Measurements from ENCODE around the gene ABCD2. TPM values are rescaled to one million over a fixed set of nuclear protein-coding genes. Genes with fewer than 3 reads are reported as not detected.
"Not testable (repeated sequence)": the region's sequence is repeated elsewhere in the genome, so short reads cannot be mapped to it uniquely, and the experiment has no call there.

ABCD2 gene
- polyA plus RNA-seq, 3 donors, result 0.06 to 0.07 TPM; not detected in 1

- DNase-seq, result no peak
These were observed 6.1 kb downstream of the ABCD2 start for GRCh38 chr12:39613525-39613924.

DNA sequence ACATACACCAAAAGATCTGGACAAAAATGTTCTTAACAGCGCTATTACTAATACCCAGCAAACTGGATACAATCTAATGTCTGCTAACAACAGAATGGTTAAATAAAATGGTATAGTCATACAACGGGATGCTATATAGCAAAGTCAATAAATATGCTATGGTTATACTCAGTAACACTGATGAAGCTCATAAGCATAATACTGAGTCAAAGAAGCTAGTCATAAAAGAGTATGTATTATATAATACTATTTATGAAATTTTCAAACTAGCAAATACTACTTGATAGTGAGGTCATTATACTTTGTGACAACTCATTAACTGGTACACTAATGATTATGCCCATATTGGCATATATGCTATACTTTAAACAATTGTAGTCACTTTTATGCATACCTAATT lies 7.4 kb downstream of the ABCD2 start:
- no peak for DNase-seq

GRCh38 chr12:39611818-39612217 lies 7.8 kb downstream of the ABCD2 start:
- DNase-seq, result no peak

DNA sequence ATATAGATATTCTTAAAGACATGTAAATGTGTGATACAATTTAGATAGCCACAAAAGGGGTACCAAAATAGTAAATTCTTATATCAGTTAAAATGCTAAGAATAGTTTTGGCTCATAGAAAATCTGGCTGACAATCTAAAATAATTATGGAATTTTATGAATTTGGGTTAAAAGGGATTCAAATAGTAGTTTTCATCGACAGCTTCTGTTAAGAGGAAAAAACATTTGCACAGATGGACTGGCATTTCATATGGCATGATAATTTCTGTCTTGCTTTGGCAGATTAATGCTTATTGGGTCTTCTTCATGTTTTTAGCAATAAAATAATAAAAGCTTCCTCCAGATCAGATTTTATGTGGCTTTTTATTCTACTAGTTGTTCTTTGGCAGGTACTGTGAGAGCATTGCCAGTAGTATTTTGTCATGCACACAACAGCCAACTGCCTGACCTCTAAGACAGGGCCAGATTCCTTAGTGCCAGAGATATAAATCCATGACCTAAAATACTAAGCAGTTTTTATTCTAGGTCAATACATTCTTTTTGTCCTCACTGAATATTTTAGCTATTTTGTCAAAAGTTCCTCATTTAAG lies 9.1 kb downstream of the ABCD2 start:
- DNase-seq, result no peak

GRCh38 chr12:39606712-39607423 lies 12.7 kb downstream of the ABCD2 start:
- DNase-seq, result no peak

GRCh38 chr12:39605996-39606395 lies 13.6 kb downstream of the ABCD2 start:
- DNase-seq, result no peak

GRCh38 chr12:39605501-39605900 lies 14.1 kb downstream of the ABCD2 start:
- DNase-seq, result no peak

- no peak for DNase-seq
These were observed 16.5 kb downstream of the ABCD2 start for GRCh38 chr12:39603065-39603464.

- DNase-seq, result not testable (repeated sequence)
These were observed 17.7 kb downstream of the ABCD2 start for GRCh38 chr12:39601951-39602350.

GRCh38 chr12:39595928-39596327 lies 23.7 kb downstream of the ABCD2 start:
- no peak for DNase-seq

DNA sequence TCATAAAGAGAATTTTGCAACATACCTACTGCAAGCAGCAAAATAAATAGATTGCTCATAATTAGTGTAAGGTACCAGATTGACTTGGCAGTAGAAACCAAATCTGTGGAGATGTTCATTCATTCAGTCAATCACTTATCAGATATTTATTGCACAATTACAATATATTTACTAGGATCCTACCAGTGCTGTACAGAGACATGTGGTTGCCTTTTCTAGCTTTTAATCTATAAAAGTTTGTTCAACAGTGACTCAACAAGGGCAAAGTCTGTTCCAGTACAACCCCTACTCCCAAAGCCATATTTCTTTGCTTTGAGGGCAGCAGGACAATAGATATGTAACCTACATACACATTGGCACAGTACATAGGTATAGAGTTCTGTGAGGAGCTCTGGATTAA lies 27.3 kb downstream of the ABCD2 start:
- no peak for DNase-seq

DNA sequence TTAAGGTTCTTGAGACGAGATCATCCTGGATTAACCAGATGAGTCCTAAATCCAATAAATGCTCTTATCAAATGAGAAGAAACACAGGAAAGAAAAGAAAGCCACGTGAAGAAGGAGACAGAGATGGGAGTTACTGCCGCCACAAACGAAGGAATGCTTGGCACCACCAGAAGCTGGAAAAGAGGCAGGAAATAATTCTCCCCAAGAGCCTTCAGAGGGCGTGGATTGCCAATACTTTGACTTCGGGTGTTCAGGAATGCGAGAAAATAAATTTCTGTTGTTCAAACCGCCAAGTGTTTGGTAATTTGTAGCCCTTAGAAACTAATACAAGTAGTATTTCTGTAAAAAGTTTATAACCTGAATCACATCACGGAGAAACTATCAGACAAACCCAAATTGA lies 31.3 kb downstream of the ABCD2 start:
- no peak for DNase-seq

- DNase-seq, result no peak
These were observed 32.4 kb downstream of the ABCD2 start for GRCh38 chr12:39587225-39587624.

DNA sequence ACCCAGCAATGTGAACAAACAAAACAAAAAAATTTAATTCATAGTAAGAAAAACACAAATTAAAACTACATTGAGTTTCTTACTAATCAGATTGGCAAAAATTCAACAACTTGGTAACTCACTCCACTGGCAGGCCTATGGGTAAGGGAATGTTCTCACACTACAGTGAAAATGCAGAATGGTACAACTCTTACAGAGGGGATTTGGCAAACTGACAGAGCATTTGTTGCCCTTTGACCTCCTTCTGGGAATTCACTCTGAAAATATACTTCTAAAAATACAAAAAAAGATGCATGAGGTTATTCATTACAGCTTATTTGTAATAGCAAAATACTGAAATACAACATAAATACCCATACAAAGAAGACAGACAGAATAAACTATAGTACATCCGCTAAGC lies 32.8 kb downstream of the ABCD2 start:
- DNase-seq, result no peak

GRCh38 chr12:39581592-39581991 lies 38.0 kb downstream of the ABCD2 start:
- no peak for DNase-seq

GRCh38 chr12:39575498-39575875 lies 44.1 kb downstream of the ABCD2 start:
- DNase-seq, result no peak

DNA sequence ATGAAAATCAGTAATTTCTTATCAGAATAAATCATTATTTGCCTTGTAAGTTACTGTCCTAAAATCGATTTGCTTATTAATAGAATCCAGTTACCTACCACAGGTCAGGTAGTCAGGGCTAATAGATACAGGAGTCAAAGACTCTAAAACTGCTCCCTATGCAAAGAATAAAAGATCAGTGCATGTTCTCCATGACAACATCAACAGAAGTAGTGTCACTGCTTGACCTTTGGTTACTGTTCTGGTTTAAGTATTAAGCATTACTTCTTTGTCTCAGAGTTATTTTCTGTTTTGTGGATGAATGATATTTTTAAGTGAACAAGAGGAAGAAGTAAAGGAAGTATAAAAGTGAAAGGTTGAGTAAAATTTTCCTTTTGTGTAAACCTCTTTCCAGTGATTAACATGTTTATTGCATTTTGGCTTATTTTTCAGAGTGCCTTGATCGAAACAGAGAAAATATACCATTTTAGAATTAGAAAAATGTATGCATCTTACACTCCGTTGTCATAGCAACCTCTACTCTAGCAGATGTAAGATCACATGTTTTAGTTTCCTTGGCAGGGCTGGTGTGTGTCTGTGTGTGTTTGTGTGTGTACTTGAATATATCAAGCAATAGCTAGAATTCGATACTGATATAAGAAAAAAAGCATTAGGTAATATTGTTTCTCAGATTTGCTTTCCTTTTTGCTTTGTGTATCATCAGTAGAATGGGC lies 44.7 kb downstream of the ABCD2 start:
- no peak for DNase-seq

GRCh38 chr12:39574378-39574777 lies 45.2 kb downstream of the ABCD2 start:
- DNase-seq, result no peak

- DNase-seq, result no peak
These were observed 45.6 kb downstream of the ABCD2 start for GRCh38 chr12:39573971-39574370.

DNA sequence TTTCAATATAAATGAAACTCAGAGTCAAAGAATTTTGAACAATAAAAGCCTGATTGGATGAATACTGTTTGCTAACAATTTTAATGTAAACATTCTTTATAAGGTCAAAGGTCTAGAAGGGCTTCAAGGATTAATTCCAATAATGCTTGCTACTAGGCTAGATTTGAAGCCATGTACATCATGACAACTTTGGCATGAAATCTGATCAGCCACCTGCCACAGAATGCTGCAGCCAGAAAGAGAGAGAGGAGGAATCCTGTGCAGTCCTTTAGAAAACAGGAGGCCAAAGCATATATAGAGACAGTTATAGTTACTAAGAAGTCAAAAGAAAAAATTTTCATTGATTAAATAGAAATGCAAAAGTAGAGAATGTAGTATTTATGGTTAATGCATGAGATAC lies 47.1 kb downstream of the ABCD2 start:
- no peak for DNase-seq

DNA sequence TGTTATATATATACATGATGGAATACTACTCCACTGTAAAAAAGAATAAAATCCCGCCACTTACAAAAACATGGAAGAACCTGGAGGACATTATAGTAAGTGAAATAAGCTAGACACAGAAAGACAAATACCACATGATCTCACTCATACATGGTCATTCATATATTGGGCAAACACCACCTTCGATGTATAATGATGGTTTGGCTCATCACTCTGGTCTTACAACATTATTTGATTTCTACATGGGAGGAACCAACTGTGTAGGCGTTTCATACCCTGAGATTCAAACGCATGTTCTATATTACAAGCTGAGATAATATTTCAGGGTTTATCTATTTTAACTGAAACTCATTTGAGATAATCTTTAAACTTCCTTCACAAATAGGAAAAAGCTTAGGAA lies 48.3 kb downstream of the ABCD2 start:
- DNase-seq, result no peak

DNA sequence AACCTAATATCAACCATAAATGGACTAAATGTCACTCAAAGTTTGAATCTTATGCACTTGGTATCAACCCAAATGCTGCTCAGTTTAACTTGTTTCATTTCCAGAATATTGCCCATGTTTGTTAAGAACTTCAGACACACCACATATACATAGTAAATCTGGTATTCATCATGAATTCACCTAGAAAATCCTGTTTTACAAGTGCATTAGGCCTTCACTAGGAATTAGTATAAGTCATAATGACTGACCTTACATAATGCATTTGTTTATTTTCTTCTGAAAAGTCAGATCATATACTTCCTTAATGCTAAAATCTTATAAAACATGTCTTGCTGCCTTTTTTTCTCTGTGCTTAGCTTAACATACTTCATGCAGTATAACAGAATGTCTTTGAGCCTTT lies 66.1 kb downstream of the ABCD2 start:
- DNase-seq, result no peak

DNA sequence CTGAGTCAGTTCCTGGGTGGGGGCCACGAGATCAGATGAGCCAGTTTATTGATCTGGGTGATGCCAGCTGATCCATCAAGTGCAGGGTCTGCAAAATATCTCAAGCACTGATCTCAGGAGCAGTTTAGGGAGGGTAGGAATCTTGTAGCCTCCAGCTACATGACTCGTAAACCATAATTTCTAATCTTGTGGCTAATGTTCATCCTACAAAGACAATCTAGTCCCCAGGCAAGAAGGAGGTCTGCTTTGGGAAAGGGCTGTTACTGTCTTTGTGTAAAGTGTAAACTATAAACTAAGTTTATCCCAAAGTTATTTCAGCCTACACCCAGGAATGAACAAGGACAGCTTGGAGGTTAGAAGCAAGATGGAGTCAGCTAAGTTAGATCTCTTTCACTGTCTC lies 75.4 kb downstream of the ABCD2 start:
- DNase-seq, result not testable (repeated sequence)
